Muscle of back (tissue), 11 donors: ENCODE measurements around the gene CXCL12. TPM values are rescaled to one million over a fixed set of nuclear protein-coding genes. Genes with fewer than 3 reads are reported as not detected.

Source experiments
- DNase-seq, 3 donors: peaks; one replicate each; pipeline versions ENCODE4 v3.0.0 to v3.0.0-alpha.2; 2013
- polyA plus RNA-seq, 10 donors: library from polyadenylated mRNA; unstranded; fragments of 120-200 nt; gene quantifications; one replicate each; pipeline ENCODE4 v1.2.1, GENCODE V29; 2013; ENCODE audit not compliant: insufficient read length in 10 of 10

The CXCL12 gene
- polyA plus RNA-seq, 10 donors, result 170 to 290 (median 221) TPM

GRCh38 chr10:44404741-44405437, 20.0 kb upstream of the CXCL12 start:
- no peak for DNase-seq

- no peak for DNase-seq
These were observed 17.7 kb upstream of the CXCL12 start for GRCh38 chr10:44402465-44403195.

- DNase-seq, result no peak
These were observed 15.6 kb upstream of the CXCL12 start for GRCh38 chr10:44400541-44400940.

- DNase-seq, result no peak
These were observed 15.0 kb upstream of the CXCL12 start for GRCh38 chr10:44399659-44400451.

GRCh38 chr10:44398747-44399658, 14.1 kb upstream of the CXCL12 start:
- no peak for DNase-seq

- DNase-seq, result no peak
These were observed 13.4 kb upstream of the CXCL12 start for GRCh38 chr10:44398271-44398670.

- no peak for DNase-seq
These were observed 12.8 kb upstream of the CXCL12 start for GRCh38 chr10:44397476-44398225.

GRCh38 chr10:44396671-44397191, 11.8 kb upstream of the CXCL12 start:
- DNase-seq, result peak in 1 of 3 donors; percentile 32

- DNase-seq, result no peak
These were observed 11.2 kb upstream of the CXCL12 start for GRCh38 chr10:44395902-44396670.

GRCh38 chr10:44395396-44395795, 10.5 kb upstream of the CXCL12 start:
- no peak for DNase-seq

- DNase-seq, result no peak
These were observed 9.9 kb upstream of the CXCL12 start for GRCh38 chr10:44394696-44395381.

- no peak for DNase-seq
These were observed 9.1 kb upstream of the CXCL12 start for GRCh38 chr10:44393834-44394547.

- no peak for DNase-seq
These were observed 8.2 kb upstream of the CXCL12 start for GRCh38 chr10:44393051-44393630.

- no peak for DNase-seq
These were observed 7.5 kb upstream of the CXCL12 start for GRCh38 chr10:44392420-44392819.

- no peak for DNase-seq
These were observed 7.1 kb upstream of the CXCL12 start for GRCh38 chr10:44391981-44392380.

- DNase-seq, result no peak
These were observed 5.7 kb upstream of the CXCL12 start for GRCh38 chr10:44390585-44391072.

GRCh38 chr10:44389556-44389955, 4.7 kb upstream of the CXCL12 start:
- no peak for DNase-seq

GRCh38 chr10:44389150-44389549, 4.3 kb upstream of the CXCL12 start:
- DNase-seq, result peak in 1 of 3 donors; percentile 40
